Activated naive CD4-positive, alpha-beta T cell treated with Interleukin-2 at 50 U/mL for 16 hours (primary cell): ENCODE results near the gene RGS17.
"Not testable (repeated sequence)": the region's sequence is repeated elsewhere in the genome, so short reads cannot be mapped to it uniquely, and the experiment has no call there.

Experiments used
- DNase-seq: peaks from one replicate; pipeline ENCODE4 v3.0.0-alpha.2; 2020

RGS17 gene

GRCh38 chr6:153028963-153029362 lies 102.1 kb downstream of the RGS17 start:
- DNase-seq, result no peak

GRCh38 chr6:153028286-153028685 lies 102.8 kb downstream of the RGS17 start:
- no peak for DNase-seq

- DNase-seq, result no peak
Measured at GRCh38 chr6:153027480-153027879, 103.6 kb downstream of the RGS17 start.

GRCh38 chr6:153024709-153025017 lies 106.4 kb downstream of the RGS17 start:
- DNase-seq, result no peak

- peak; percentile 22 for DNase-seq
Measured at GRCh38 chr6:153023977-153024708, 106.9 kb downstream of the RGS17 start.

GRCh38 chr6:153018355-153018754 lies 112.7 kb downstream of the RGS17 start:
- no peak for DNase-seq

GRCh38 chr6:153016846-153017245 lies 114.2 kb downstream of the RGS17 start:
- DNase-seq, result no peak

- no peak for DNase-seq
Measured at GRCh38 chr6:153015094-153015640, 115.9 kb downstream of the RGS17 start.

- DNase-seq, result no peak
Measured at GRCh38 chr6:153013438-153013837, 117.6 kb downstream of the RGS17 start.

- no peak for DNase-seq
Measured at GRCh38 chr6:153012856-153013255, 118.2 kb downstream of the RGS17 start.

- DNase-seq, result no peak
Measured at GRCh38 chr6:153003366-153003690, 127.8 kb downstream of the RGS17 start.

GRCh38 chr6:153002613-153003365 lies 128.3 kb downstream of the RGS17 start, which contains the start of gene MTRF1L:
Gene MTRF1L (minus strand): TSS chr6:153002709. CDS start chr6:153002685, 24 bp downstream.
- DNase-seq, result peak; percentile 89

GRCh38 chr6:153001767-153002612 lies 129.1 kb downstream of the RGS17 start:
- DNase-seq, result peak; percentile 29

- not testable (repeated sequence) for DNase-seq
Measured at GRCh38 chr6:153000790-153001189, 130.3 kb downstream of the RGS17 start.

GRCh38 chr6:153000243-153000642 lies 130.8 kb downstream of the RGS17 start:
- DNase-seq, result no peak

GRCh38 chr6:152999538-152999937 lies 131.5 kb downstream of the RGS17 start:
- not testable (repeated sequence) for DNase-seq

GRCh38 chr6:152993847-152994246 lies 137.2 kb downstream of the RGS17 start:
- DNase-seq, result no peak

- no peak for DNase-seq
Measured at GRCh38 chr6:152993431-152993830, 137.7 kb downstream of the RGS17 start.

- no peak for DNase-seq
Measured at GRCh38 chr6:152986978-152987377, 144.1 kb downstream of the RGS17 start.

- not testable (repeated sequence) for DNase-seq
Measured at GRCh38 chr6:152985300-152985699, 145.8 kb downstream of the RGS17 start.

GRCh38 chr6:152984513-152984872 lies 146.6 kb downstream of the RGS17 start:
- DNase-seq, result no peak

GRCh38 chr6:152983637-152984512 lies 147.2 kb downstream of the RGS17 start:
- peak; percentile 78 for DNase-seq
